Thoracic aorta (tissue), 2 donors: Measurements from ENCODE around the gene TRIM22. TPM values are rescaled to one million over a fixed set of nuclear protein-coding genes. Genes with fewer than 3 reads are reported as not detected.
"Not testable (repeated sequence)": the region's sequence is repeated elsewhere in the genome, so short reads cannot be mapped to it uniquely, and the experiment has no call there.

Experiments used
- ATAC-seq: fragments of 150-250 bp; one replicate; pipeline ENCODE4 v1.8.0; 2017; ENCODE audit warnings: low read depth; ENCODE audit not compliant: insufficient number of reproducible peaks, low FRiP score
- DNase-seq: peaks from one replicate; pipeline ENCODE4 v3.0.0-alpha.2; 2020; ENCODE audit warnings: low spot score
- H3K27ac ChIP-seq, 2 donors: fragments of 200-600 bp; sonication (generic); 1 replicate in 1 of 2; 2 replicates in 1 of 2; pipeline ENCODE4 v1.5.1; 2016; ENCODE audit warnings: mild to moderate bottlenecking in 2 of 2, moderate library complexity in 2 of 2
- H3K27me3 ChIP-seq: fragments of 200-600 bp; sonication (generic); replicated peaks from 2 replicates; pipeline ENCODE4 v1.6.0; 2016; ENCODE audit warnings: mild to moderate bottlenecking; ENCODE audit not compliant: insufficient read depth
- H3K36me3 ChIP-seq: fragments of 200-600 bp; sonication (generic); one replicate; pipeline ENCODE4 v1.5.1; 2016
- H3K4me1 ChIP-seq, 2 donors: fragments of 200-600 bp; sonication (generic); 1 replicate in 1 of 2; 2 replicates in 1 of 2; pipeline versions ENCODE4 v1.5.1 to v1.6.0; 2016; ENCODE audit warnings: low read depth in 2 of 2, mild to moderate bottlenecking in 1 of 2; ENCODE audit not compliant: control insufficient read depth in 1 of 2
- H3K4me3 ChIP-seq: fragments of 200-600 bp; sonication (generic); 2 replicates; pipeline ENCODE4 v1.5.1; 2016; ENCODE audit warnings: mild to moderate bottlenecking
- H3K9me3 ChIP-seq: fragments of 200-600 bp; sonication (generic); 2 replicates; pipeline ENCODE4 v1.5.1; 2016
- CTCF ChIP-seq: fragments of 200-600 bp; sonication (generic); IDR thresholded peaks from one replicate; pipeline ENCODE4 v1.5.1; 2019; ENCODE audit warnings: antibody characterized with exemption
- total RNA-seq, 2 donors: library from RNA; depleted of rRNA; stranded (reverse); fragments of >200 nt; gene quantifications; one replicate each; pipeline versions ENCODE4 v1.1.0 to v1.2.3, GENCODE V29; 2016

The TRIM22 gene
- total RNA-seq, 2 donors from 2014 or later, result 119 to 129 TPM

- Histone ChIP-seq H3K36me3 (peaks cover 17% of the 10 kb centered on the region), H3K27me3 (no peaks in the 10 kb centered on the region), H3K4me1 (no peaks in the 10 kb centered on the region), H3K27ac (no peak overlapping the region), H3K4me3 (no peak overlapping the region), H3K9me3 (no peaks in the 10 kb centered on the region)
- no peak for ATAC-seq
- TF ChIP-seq CTCF, result no peak
- DNase-seq, result no peak
Observed at GRCh38 chr11:5671831-5672230, 17.8 kb upstream of the TRIM22 start.

GRCh38 chr11:5674391-5674790 is 15.2 kb upstream of the TRIM22 start:
- DNase-seq, result no peak
- no peak for ATAC-seq
- no peak for TF ChIP-seq CTCF
- no peak overlapping the region for H3K27ac ChIP-seq
- H3K9me3 ChIP-seq, result no peaks in the 10 kb centered on the region
- no peak overlapping the region for H3K4me3 ChIP-seq
- no peaks in the 10 kb centered on the region for H3K27me3 ChIP-seq
- no peaks in the 10 kb centered on the region for H3K4me1 ChIP-seq
- H3K36me3 ChIP-seq, result peaks cover 18% of the 10 kb centered on the region

GRCh38 chr11:5679811-5680210 is 9.8 kb upstream of the TRIM22 start:
- DNase-seq, result no peak

GRCh38 chr11:5682890-5683441 is 6.6 kb upstream of the TRIM22 start:
- ATAC-seq, H3K27me3 ChIP-seq, H3K9me3 ChIP-seq, H3K36me3 ChIP-seq, H3K27ac ChIP-seq, DNase-seq: not testable (repeated sequence)
- peak overlapping the region; percentile 78 for H3K4me3 ChIP-seq
- peaks cover 2 to 21% of the 10 kb centered on the region in 2 donors for H3K4me1 ChIP-seq

More at GRCh38 chr11:5679811-5680210, 9.8 kb upstream of the TRIM22 start:
- Histone ChIP-seq H3K27me3 (no peaks in the 10 kb centered on the region), H3K36me3 (peaks cover 14% of the 10 kb centered on the region), H3K27ac (no peak overlapping the region), H3K4me1 (peaks cover 0 to 17% of the 10 kb centered on the region in 2 donors), H3K4me3 (no peak overlapping the region), H3K9me3 (no peaks in the 10 kb centered on the region)
- no peak for ATAC-seq
- TF ChIP-seq CTCF, result no peak

- not testable (repeated sequence) for ATAC-seq, H3K27me3 ChIP-seq, H3K36me3 ChIP-seq, H3K9me3 ChIP-seq, DNase-seq
- Histone ChIP-seq H3K27ac (peak overlapping the region; percentile 78 to 89), H3K4me1 (peaks cover 3 to 24% of the 10 kb centered on the region in 2 donors), H3K4me3 (peak overlapping the region; percentile 78)
Observed at GRCh38 chr11:5683620-5684019, 6.0 kb upstream of the TRIM22 start.

- TF ChIP-seq CTCF, result no peak
- Histone ChIP-seq H3K9me3 (no peaks in the 10 kb centered on the region), H3K36me3 (no peaks in the 10 kb centered on the region), H3K27ac (peak overlapping the region; percentile 78 to 89), H3K27me3 (no peaks in the 10 kb centered on the region), H3K4me3 (peak overlapping the region; percentile 78), H3K4me1 (peaks cover 8 to 29% of the 10 kb centered on the region in 2 donors)
- DNase-seq (no peak), ATAC-seq (no peak)
Observed at GRCh38 chr11:5684036-5684645, 5.4 kb upstream of the TRIM22 start.
